GM18519 (cell line): Measurements from ENCODE around the gene SYTL3.
"Not testable (repeated sequence)": the region's sequence is repeated elsewhere in the genome, so short reads cannot be mapped to it uniquely, and the experiment has no call there.

ENCODE experiments used
- ATAC-seq: cut with Tn5 transposase; IDR thresholded peaks from one replicate; pipeline ENCODE4 v1.9.1; 2021; ENCODE audit warnings: mild to moderate bottlenecking, moderate library complexity; ENCODE audit not compliant: unreplicated experiment, low FRiP score

The SYTL3 gene

DNA sequence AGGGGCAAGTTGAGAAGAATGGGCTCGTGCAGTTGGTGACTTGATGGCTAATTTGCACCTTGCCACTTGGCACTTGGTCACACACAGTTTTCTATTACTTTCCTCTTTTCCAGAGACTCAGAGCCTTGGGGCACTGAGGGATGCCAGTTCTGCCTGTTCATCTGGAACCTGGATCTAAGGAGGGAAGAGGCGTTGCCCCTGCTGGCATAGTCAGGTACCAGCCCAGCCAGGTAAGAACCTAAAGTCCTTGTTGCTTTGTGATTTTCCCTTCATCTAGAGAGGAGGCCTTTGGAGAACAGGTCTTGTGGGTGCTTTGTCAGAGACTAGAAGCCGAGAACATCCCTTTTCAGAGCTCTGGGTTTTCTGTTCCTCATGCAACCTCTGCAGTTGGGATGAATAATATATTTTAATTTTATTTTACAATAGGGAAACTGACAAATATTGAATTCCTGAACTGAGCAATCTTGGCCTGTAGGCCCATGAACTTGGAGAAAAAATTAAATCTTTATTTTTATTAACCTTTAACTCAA lies 11.4 kb downstream of the SYTL3 start:
- no peak for ATAC-seq

- no peak for ATAC-seq
Measured at GRCh38 chr6:158662607-158662953, 12.7 kb downstream of the SYTL3 start.

DNA sequence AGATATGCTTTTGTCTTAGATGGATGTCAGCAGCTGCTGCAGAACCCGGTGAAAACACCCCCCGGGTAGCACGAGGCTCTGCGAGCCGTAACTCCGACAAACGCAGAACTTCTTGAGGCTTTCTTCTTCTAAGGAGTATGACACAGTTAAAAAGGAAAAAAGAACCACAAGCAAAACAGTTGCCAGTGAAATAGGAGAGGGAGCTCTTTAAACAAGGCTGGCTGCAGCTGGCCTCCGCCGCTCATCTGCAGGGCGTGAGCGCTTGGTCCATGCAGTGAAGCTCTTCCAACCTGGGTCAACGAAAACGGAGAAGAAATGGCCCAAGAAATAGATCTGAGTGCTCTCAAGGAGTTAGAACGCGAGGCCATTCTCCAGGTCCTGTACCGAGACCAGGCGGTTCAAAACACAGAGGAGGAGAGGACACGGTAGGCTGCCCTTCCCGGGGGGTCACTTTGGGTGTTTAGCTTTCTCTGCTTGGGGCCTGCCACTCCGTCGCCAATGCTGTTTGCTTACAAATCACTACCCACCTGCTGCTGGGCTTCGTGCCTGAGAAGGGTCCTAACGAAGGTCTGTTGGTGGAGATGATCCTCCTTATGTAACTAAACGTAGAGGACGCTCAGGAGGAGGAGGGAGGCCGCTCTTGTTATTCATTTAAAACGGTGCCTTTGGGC lies 13.2 kb downstream of the SYTL3 start:
- ATAC-seq: no peak

DNA sequence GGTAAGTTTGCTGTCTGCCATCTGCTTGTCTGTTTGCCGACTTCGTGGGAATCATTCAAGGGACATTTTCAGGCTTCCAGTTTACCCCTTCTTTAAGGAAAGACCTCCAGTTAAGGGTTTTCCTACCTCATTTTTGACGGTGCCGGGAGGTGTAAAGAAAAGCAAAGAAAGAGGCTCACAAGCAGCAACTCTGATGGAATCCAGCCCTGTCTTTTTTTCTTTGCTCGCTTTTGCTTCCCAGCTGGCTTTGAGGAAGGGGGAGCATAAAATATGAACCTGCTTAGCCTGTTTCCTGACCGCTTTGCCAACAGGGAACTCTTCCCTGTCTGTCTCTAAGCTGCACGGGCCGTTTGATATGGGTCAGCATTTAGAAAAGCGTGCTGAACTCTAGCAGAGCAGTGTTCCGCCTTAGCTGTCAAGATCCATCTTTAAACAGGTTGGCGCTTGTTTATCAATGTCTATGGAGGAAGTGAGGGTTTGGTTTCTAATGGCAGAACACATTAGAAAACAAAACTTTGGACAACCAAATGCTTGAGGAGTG lies 13.8 kb downstream of the SYTL3 start:
- ATAC-seq: no peak

- no peak for ATAC-seq
Measured at GRCh38 chr6:158665332-158665731, 15.5 kb downstream of the SYTL3 start.

GRCh38 chr6:158666628-158667359 lies 16.9 kb downstream of the SYTL3 start:
- ATAC-seq: no peak

GRCh38 chr6:158667360-158667981 lies 17.6 kb downstream of the SYTL3 start:
- no peak for ATAC-seq

- ATAC-seq: no peak
Measured at GRCh38 chr6:158668707-158669103, 18.9 kb downstream of the SYTL3 start.

- no peak for ATAC-seq
Measured at GRCh38 chr6:158669145-158670035, 19.5 kb downstream of the SYTL3 start.

DNA sequence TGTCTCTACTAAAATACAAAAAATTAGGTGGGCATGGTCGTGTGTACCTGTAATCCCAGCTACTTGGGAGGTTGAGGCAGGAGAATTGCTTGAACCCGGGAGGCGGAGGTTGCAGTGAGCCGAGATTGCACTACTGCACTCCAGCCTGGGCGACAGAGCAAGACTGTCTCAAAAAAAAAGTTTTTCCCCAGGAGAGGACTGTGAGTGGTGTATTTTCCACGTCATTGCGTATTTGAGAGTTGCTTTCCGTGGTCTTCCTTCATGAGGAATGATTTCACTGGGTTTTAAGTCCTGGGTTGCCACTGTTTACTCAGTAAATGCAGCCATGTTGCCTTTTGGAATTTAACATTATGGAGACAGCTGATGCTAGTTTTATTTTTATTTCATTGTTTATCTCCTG lies 22.3 kb downstream of the SYTL3 start:
- not testable (repeated sequence) for ATAC-seq

- no peak for ATAC-seq
Measured at GRCh38 chr6:158672726-158673125, 22.9 kb downstream of the SYTL3 start.

GRCh38 chr6:158674342-158675131 lies 24.7 kb downstream of the SYTL3 start:
- ATAC-seq: no peak

DNA sequence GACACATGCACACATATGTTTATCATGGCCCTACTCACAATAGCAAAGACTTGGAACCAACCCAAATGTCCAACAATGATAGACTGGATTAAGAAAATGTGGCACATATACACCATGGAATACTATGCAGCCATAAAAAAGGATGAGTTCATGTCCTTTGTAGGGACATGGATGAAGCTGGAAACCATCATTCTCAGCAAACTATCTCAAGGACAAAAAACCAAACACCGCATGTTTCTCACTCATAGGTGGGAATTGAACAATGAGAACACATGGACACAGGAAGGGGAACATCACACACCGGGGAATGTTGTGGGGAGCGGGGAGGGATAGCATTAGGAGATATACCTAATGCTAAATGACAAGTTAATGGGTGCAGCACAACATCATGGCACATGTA lies 27.2 kb downstream of the SYTL3 start:
- ATAC-seq: not testable (repeated sequence)

DNA sequence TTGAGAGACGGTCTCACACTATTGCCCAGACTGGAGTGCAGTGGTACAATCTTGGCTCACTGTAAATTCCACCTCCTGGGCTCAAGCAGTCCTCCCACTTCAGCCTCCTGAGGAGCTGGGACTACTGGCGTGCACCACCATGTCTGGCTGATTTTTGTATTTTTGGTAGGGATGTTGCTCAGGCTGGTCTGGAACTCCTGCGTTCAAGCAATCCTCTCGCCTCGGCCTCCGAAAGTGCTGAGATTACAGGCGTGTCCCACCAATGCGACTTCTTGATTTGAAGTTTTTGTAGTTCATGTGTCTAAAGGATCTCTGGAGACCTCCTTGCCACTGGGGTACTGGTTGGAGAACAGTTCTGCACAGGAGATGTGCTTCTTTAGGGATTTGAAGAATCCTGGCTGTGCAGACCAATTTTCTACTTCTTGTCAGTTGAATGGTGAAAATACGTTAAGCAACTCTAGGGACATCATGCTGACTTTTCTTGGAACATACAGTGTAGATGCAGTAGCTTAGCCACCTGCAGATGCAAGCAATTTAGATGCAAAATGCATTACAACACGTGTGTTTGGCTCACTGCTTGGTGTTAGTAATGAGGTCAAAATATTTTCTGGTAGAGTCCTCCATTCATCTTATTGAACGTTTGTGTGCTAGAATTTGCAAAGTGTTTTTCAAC lies 28.2 kb downstream of the SYTL3 start:
- no peak for ATAC-seq

GRCh38 chr6:158680015-158680414 lies 30.2 kb downstream of the SYTL3 start:
- ATAC-seq: no peak

DNA sequence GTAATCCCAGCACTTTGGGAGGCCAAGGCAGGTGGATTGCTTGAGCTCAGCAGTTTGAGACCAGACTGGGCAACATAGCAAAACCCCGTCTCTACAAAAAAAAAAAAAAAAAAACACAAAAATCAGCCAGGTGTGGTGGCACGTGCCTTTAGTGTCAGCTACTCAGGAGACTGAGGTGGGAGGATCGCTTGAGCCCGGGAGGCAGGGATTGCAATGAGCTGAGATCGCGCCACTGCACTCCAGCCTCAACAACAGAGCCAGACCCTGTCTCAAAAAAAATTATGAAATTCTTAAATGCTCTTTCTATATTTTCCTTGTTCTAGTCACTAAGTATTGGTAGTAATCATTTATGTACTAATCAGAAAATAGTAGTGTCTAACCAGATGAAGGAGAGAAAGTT lies 30.6 kb downstream of the SYTL3 start:
- ATAC-seq: no peak

DNA sequence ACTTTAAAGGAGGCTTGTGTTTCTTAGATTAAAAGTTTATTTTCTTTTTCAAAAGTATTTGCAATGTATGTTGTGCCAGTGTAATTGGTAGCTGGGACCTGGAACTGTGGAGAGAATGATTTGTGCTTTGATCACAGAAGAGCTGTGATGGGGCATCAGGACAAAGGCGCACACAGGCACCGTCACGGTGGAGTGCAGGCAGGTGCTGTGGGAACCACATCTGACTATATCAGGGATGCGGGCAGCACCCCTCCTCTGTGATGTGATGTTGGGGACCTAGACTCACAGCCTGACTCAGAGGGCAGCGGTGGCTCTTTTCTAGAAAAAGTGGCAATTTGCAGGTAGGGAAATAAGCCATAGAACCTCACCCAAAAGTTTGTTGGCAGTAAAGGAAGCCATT lies 34.5 kb downstream of the SYTL3 start:
- ATAC-seq: no peak

DNA sequence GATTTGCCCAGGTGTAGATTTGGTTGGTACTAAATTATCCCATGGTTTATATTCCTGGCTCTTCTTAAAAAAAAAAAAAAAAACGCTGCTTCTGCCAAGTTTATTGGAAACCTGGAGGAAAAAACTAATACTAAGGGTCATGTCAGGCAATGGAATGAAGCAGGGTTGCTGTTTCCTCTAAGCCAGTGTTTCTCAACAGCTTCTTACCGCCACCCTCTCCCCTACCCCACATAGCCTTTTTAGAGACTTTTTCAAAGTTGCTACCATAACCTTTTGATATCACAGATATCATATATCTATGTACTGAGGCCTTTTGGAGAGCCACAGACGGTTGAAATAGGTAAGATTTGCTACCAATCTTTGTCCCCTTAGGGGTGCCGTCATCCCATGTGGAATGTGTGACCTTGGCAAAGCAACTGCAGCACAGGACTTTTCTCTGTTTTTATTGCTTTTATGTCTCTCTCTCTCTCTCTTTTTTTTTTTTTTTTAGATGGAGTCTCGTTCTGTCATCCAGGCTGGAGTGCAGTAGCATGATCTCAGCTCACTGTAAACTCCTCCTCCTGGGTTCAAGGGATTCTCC lies 35.0 kb downstream of the SYTL3 start:
- no peak for ATAC-seq

GRCh38 chr6:158686311-158686710 lies 36.5 kb downstream of the SYTL3 start:
- ATAC-seq: no peak
